Measurements from ENCODE around the gene CLRN1. TPM values are rescaled to one million over a fixed set of nuclear protein-coding genes. Genes with fewer than 3 reads are reported as not detected.

CLRN1 gene
- total and polyA plus RNA-seq, 5 donors, result not detected

DNA sequence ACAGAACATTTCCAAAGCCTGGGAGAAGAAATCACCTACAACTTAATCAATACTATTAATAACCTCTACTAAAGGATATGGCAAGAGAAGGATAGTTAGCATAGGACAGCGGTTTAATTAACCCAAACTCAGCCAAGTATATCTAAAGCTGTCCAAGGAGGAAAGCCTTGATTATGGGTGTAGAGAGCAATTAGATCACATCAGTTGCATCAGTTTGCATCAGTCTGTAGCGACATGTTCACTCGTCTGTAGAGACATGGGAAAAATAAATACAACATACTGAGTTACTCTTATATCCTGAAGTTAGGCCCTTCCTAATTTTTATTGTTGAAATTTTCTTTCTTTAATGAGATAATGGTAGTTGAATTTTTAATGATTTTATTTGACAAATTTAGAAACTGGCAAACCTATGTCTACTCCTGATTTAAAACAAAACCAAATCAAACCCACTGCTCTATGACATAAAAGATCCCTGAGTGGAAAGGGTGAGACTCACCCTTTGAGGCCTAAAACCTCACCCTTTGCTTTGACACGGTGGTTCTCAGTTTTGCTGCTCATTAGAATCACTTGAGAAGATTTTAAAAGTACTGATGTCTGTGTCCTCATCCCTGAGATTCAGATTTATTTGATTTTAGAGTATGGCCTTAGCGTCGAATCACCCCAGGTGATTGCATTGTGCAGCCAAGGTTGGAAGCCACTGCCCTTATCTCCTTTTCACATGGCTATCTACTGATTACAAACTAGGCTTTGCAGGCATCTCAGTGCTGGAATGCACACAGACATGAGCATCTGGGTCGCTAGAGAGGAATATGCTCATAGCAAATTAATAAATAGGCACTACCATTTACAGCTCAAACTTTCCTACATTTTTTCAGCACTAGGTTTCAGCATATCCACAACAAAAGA is 2.8 kb upstream of the CLRN1 start:
- no peak for ATAC-seq
- H3K4me1 ChIP-seq (ENCODE audit: control insufficient read depth, insufficient read depth, low read length), result no peaks in the 10 kb centered on the region
- 56% methylated on average over 7 of the region's 7 CpGs for WGBS

DNA sequence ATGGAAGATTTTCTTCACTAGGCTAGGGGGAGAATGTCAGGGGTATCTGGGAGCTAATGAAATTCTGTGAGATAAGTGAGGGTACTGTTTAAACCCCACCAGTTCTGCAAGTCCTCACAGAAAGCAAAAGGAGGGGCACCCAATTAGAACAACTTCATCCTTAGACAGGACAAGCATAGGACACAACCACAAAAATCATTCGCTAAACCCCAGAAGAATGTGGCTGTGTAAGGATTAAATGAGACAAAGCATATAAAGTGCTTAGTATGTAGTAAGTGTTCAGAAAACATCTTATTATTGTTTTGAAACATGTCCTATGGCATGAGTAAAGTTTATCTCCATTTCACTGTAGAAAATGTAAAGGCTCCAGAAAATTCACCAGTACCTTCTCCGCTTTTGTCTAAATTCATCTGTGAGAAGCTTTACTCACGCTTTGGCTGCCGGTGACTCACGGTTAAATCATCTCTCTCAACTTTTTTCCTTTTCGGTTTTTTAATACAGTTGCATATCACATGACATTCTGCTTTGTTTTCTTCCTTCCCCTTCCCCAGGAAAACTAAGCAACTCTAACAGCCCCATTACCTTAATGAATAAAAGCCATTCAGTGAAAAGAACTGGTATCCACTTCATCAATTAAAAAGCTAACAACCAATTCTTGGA is 1.7 kb downstream of the CLRN1 start:
- Histone ChIP-seq H3K27ac (ENCODE audit: low read length) (no peak overlapping the region), H3K9me3 (ENCODE audit: control insufficient read depth, low read length) (no peaks in the 10 kb centered on the region), H3K27me3 (ENCODE audit: control insufficient read depth, insufficient read depth) (no peaks in the 10 kb centered on the region), H3K4me1 (ENCODE audit: control insufficient read depth, insufficient read depth, low read length) (no peaks in the 10 kb centered on the region), H3K4me3 (ENCODE audit: low read length) (no peak overlapping the region)
- 69% methylated on average over 6 of the region's 6 CpGs for WGBS
- ATAC-seq (no peak), DNase-seq (no peak)
- intact Hi-C loops (cut with DNase I), result no loop called here

More for the DNA sequence above, 2.8 kb upstream of the CLRN1 start:
- Histone ChIP-seq H3K9me3 (ENCODE audit: control insufficient read depth, low read length) (no peaks in the 10 kb centered on the region), H3K27ac (ENCODE audit: low read length) (no peak overlapping the region), H3K27me3 (ENCODE audit: control insufficient read depth, insufficient read depth) (no peaks in the 10 kb centered on the region), H3K4me3 (ENCODE audit: low read length) (no peak overlapping the region)
- intact Hi-C loops (cut with DNase I), result no loop called here
- no peak for DNase-seq

DNA sequence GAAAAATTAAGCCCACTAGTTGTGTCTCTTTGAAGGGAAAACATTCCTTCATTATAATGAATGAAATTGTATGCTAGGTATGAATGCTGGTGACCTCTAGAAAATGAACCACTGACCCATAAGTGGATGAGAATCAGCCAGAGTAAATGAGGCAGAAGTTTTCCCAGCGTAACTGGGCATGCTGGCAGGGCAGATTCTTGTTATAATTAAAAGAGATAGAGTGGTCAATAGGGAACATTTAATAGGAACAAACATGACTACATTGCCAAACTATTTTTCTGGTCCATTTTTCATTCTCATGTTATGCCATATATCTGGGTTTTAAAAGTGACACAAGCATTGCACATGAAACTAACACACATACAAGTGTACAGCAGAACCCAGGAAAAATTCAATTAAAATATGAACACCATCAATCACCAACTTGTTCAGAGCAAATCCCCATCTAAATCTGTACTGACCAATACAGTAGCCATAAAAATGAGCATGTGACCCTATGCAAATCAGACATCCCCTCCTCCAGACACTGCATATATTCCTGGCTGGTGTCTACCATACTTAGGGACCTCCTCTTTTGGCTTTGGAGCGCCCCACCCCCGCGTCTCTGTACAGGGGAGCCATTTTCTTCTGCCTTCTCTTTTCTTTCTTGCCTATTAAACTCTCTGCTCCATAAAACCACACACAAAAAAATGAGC is 4.0 kb downstream of the CLRN1 start:
- ATAC-seq, result no peak
- WGBS, result 81% methylated on average over 4 of the region's 4 CpGs

DNA sequence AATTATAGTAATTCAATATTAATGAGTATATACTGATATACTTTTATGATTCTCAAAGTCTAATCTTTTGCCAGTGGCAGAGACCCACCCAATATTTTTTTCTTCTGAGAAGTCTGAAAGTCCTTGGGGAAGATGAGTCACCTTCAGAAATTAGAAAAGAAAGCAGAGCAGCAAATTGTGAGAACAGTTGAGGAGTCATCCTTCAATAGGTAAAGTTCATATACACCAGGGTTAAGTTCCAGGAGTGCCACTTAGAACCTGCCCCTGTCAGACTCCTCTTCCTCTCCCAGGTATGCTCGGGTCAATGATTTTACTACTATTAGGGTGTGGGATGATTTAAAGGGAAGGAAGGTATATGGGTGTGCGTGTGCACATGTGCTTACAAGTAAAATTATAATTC is 7.1 kb downstream of the CLRN1 start:
- no peaks in the 10 kb centered on the region for H3K4me1 ChIP-seq (ENCODE audit: control insufficient read depth, insufficient read depth, low read length)
- no peak overlapping the region for H3K27ac ChIP-seq (ENCODE audit: low read length)
- WGBS, result 82% methylated on average over 2 of the region's 2 CpGs
- no peaks in the 10 kb centered on the region for H3K27me3 ChIP-seq (ENCODE audit: control insufficient read depth, insufficient read depth)
- no peaks in the 10 kb centered on the region for H3K9me3 ChIP-seq (ENCODE audit: control insufficient read depth, low read length)
- intact Hi-C loops (cut with DNase I), result no loop called here
- ATAC-seq, result no peak
- no peak for DNase-seq
- H3K4me3 ChIP-seq (ENCODE audit: low read length), result no peak overlapping the region

More for the DNA sequence above, 4.0 kb downstream of the CLRN1 start:
- intact Hi-C loops (cut with DNase I), result no loop called here
- Histone ChIP-seq H3K27ac (ENCODE audit: low read length) (no peak overlapping the region), H3K9me3 (ENCODE audit: control insufficient read depth, low read length) (no peaks in the 10 kb centered on the region), H3K27me3 (ENCODE audit: control insufficient read depth, insufficient read depth) (no peaks in the 10 kb centered on the region), H3K4me1 (ENCODE audit: control insufficient read depth, insufficient read depth, low read length) (no peaks in the 10 kb centered on the region), H3K4me3 (ENCODE audit: low read length) (no peak overlapping the region)
- no peak for DNase-seq

DNA sequence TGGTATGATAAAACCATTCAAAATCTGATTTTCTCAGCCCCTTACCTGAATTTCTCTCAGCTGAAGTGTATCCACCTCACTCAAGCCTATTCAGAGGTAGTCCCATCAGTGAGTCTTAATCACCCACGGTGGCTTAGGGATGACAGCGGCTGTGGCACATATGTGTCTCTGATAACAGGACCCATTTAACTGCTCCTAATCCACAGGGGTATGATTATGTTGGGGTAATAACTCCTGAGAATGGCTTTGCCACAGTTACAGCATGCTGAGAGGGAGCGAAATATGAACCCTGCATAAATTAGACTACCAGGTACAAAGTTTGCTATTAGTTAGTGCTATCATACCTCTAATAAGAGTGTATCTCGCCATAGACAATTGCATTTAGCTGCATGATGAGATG is 10.6 kb downstream of the CLRN1 start:
- H3K9me3 ChIP-seq (ENCODE audit: control insufficient read depth, low read length), result no peaks in the 10 kb centered on the region
- no peak for DNase-seq
- H3K4me1 ChIP-seq (ENCODE audit: control insufficient read depth, insufficient read depth, low read length), result no peaks in the 10 kb centered on the region
- no peaks in the 10 kb centered on the region for H3K27me3 ChIP-seq (ENCODE audit: control insufficient read depth, insufficient read depth)
- no peak overlapping the region for H3K27ac ChIP-seq (ENCODE audit: low read length)
- no peak for ATAC-seq
- WGBS, result 85% methylated on average over 4 of the region's 4 CpGs
- intact Hi-C loops (cut with DNase I), result no loop called here
- H3K4me3 ChIP-seq (ENCODE audit: low read length), result no peak overlapping the region

DNA sequence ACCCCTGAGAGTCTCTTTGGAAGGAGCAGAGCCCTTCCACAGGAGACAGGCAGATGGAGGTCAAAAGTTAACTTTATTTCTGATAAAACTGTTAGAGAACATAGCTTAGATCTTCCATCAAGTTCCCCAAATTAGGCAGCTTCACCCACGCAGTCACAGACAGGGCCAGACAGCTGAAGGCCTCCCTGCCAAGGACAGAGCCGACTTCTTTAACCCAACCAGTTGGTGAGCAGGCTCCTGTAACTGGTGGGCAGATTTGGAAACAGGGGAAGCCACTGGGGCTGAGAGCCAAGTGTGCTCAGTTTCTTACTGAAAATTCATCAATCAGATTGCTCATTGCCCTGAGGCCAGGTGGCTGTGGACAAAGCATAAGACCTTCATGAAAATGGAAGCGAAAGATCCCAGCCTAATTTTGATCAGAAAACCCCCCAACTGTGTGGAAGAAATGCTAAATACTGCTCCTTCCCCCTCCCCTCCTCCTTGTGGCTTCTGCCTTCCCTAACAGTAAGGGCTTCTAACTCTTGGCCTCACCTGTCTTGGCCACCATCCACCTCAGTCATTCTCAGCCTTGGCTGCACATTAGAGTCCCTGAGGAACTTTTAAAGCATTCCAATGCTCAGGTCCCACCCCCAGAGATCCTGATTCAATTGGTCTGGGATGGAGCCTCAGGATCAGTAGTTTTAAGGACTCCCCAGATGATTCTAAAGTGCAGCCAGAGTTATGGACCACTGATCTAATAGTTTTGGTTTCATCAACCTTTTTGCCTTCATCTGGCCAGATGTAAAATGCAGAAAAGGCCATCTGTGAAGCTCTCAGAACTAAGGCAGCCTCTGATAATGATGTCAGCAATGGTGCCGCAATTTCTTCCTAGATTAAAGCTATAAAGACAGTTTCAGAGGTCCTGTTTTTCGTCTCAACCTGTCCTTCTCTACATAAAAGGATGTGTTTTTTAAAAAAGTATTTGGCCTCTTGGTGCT is 11.5 kb downstream of the CLRN1 start:
- no peaks in the 10 kb centered on the region for H3K9me3 ChIP-seq (ENCODE audit: control insufficient read depth, low read length)
- H3K27me3 ChIP-seq (ENCODE audit: control insufficient read depth, insufficient read depth), result no peaks in the 10 kb centered on the region
- DNase-seq, result no peak
- intact Hi-C loops (cut with DNase I), result no loop called here
- H3K4me3 ChIP-seq (ENCODE audit: low read length), result no peak overlapping the region
- ATAC-seq, result no peak
- H3K27ac ChIP-seq (ENCODE audit: low read length), result no peak overlapping the region
- H3K4me1 ChIP-seq (ENCODE audit: control insufficient read depth, insufficient read depth, low read length), result no peaks in the 10 kb centered on the region
- WGBS, result 66% methylated on average over 5 of the region's 5 CpGs

DNA sequence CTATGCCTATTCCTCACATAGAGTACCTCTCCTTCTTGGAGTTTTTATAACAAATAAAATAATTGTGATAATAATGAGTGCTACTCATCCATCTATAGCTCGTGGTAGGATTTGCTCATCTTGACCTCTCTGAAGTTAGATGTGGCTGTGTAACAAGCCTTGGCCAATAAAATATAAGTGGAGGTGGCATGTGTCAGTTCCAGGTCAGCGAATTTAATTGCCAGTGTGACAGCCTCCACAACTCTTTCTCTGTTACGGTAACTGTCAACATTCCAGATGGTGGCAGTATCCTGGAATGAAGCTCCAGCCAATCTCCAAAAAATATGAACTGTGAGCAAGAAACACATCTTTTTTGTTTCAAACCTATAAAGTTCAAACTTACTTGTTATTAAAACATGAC is 13.8 kb downstream of the CLRN1 start:
- Histone ChIP-seq H3K4me3 (ENCODE audit: low read length) (no peak overlapping the region), H3K9me3 (ENCODE audit: control insufficient read depth, low read length) (no peaks in the 10 kb centered on the region), H3K27ac (ENCODE audit: low read length) (no peak overlapping the region), H3K27me3 (ENCODE audit: control insufficient read depth, insufficient read depth) (no peaks in the 10 kb centered on the region), H3K4me1 (ENCODE audit: control insufficient read depth, insufficient read depth, low read length) (no peaks in the 10 kb centered on the region)
- DNase-seq (no peak), ATAC-seq (no peak)
- intact Hi-C loops (cut with DNase I), result no loop called here
- 80% methylated on average over 3 of the region's 3 CpGs for WGBS

DNA sequence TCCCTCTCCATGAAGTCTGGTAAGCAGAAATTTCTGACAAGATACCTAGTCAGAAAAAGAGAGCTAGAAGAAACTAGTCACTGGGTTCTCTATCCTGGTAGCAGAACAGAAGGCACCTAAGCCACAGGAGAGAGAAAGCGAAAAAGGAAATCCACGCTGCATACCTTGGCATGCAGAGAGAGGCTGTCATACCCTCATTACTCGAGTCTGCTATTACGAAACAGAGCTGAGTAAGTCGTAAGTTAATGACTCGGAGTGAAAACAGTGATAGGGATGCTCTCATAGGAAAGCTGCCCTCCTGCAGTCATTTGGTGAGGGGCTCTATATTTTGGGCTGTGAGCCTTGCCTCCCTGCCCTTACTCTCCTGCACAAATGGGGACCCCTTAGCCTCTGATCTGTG is 16.2 kb downstream of the CLRN1 start:
- ATAC-seq, result no peak
- intact Hi-C loops (cut with DNase I), result no loop called here
- H3K27me3 ChIP-seq (ENCODE audit: control insufficient read depth, insufficient read depth), result no peaks in the 10 kb centered on the region

DNA sequence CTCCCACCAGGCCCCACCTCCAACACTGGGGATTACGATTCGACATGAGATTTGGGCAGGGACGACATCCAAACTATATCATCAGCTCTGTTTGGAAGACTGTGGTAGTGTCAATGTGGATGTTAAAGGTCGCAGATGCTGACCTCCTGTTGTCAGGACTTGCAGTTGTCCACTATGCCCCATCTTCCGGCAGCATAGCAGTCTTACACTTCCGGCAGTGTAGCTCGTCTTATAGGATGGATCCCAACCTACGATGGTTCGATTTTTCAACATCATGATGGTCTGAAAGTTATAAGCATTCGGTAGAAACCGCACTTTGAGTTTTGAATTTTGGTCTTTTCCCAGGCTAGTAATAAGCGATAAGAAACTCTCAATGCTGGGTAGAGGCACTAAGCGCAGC is 20.6 kb downstream of the CLRN1 start:
- Histone ChIP-seq H3K9me3 (ENCODE audit: control insufficient read depth, low read length) (no peaks in the 10 kb centered on the region), H3K4me3 (ENCODE audit: low read length) (no peak overlapping the region), H3K27me3 (ENCODE audit: control insufficient read depth, insufficient read depth) (no peaks in the 10 kb centered on the region), H3K27ac (ENCODE audit: low read length) (no peak overlapping the region), H3K4me1 (ENCODE audit: control insufficient read depth, insufficient read depth, low read length) (no peaks in the 10 kb centered on the region)
- 88% methylated on average over 13 of the region's 13 CpGs for WGBS
- ATAC-seq (no peak), DNase-seq (no peak)
- intact Hi-C loops (cut with DNase I), result no loop called here

More for the DNA sequence above, 16.2 kb downstream of the CLRN1 start:
- Histone ChIP-seq H3K27ac (ENCODE audit: low read length) (no peak overlapping the region), H3K4me3 (ENCODE audit: low read length) (no peak overlapping the region), H3K4me1 (ENCODE audit: control insufficient read depth, insufficient read depth, low read length) (no peaks in the 10 kb centered on the region), H3K9me3 (ENCODE audit: control insufficient read depth, low read length) (no peaks in the 10 kb centered on the region)
- WGBS, result 54% methylated on average over 6 of the region's 6 CpGs
- DNase-seq, result no peak

DNA sequence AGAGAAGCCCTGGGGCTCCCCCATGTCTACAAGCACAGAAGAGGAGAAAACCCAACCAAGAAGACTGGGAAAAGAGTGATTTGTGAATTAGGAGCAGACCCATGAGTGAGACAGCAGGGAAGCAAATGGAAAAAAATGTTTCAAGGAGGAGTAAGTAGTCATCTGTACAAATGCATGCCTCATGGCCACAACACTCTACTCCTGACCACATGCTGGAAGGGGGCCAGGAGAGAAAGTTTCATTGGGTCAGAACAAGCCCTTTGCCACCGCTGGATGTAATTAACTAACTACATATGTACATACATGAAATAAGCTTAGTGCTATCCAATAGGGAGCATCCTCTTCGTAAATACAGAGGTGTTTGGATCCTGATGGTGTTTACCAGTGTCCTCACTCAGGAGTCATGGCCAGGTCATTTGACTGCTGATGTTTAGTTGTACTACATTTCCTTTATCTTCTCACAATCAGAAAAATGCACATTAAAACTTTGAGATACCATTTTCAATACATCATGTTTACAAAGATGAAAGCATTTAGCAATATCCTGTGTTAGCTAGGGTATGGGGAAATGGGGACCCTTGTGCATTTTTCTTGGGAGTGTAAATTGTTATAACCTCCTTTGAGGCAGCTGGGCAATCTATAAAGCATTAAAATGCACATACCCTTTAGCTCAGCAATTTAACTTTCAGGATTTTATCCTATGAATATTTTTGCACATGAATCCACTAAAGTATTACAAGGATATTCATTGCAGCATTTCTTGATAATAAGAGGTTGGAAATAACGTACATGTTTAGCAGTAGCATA is 27.1 kb downstream of the CLRN1 start:
- intact Hi-C loops (cut with DNase I), result no loop called here
- no peak for ATAC-seq
- H3K27ac ChIP-seq (ENCODE audit: low read length), result no peak overlapping the region

More for the DNA sequence above, 27.1 kb downstream of the CLRN1 start:
- no peak for DNase-seq
- Histone ChIP-seq H3K4me3 (ENCODE audit: low read length) (no peak overlapping the region), H3K27me3 (ENCODE audit: control insufficient read depth, insufficient read depth) (no peaks in the 10 kb centered on the region), H3K4me1 (ENCODE audit: control insufficient read depth, insufficient read depth, low read length) (no peaks in the 10 kb centered on the region), H3K9me3 (ENCODE audit: control insufficient read depth, low read length) (no peaks in the 10 kb centered on the region)
- 80% methylated on average over 3 of the region's 3 CpGs for WGBS
